ENCODE results near the gene ZFHX3.

ZFHX3 gene

DNA sequence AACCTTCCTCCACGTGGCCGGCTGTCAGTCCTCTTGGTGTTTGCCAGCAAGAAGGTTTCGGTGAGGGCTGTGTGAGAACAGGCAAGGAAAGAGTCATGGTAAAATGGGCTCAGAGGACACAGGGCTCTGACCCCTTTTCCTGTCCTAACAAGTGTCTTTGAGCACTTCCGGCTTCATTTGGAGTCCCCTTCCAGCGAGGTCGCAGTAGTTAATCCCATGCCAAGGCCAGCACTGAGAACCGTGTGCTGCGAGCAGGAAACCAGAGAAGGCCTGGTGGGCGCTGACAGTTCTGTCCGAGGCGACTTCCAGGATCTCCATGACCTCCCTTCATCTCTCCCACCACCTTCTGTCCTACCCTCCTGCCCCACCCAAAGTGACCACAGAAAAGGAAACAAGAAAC is 168.1 kb downstream of the ZFHX3 start:
- H3K9me3 ChIP-seq = no peaks in the 10 kb centered on the region
- no peak for TF ChIP-seq CTCF (IDR thresholded peaks at IDR 0.05; ENCODE audit: low read depth, low read length)
- H3K4me1 ChIP-seq = peaks cover 35% of the 10 kb centered on the region
- H3K27me3 ChIP-seq = no peaks in the 10 kb centered on the region
- H3K4me3 ChIP-seq (ENCODE audit: low read depth, low read length) = no peak overlapping the region
- no peaks in the 10 kb centered on the region; the same call in none of the 2 replicates for H3K36me3 ChIP-seq
- DNase-seq = no peak

DNA sequence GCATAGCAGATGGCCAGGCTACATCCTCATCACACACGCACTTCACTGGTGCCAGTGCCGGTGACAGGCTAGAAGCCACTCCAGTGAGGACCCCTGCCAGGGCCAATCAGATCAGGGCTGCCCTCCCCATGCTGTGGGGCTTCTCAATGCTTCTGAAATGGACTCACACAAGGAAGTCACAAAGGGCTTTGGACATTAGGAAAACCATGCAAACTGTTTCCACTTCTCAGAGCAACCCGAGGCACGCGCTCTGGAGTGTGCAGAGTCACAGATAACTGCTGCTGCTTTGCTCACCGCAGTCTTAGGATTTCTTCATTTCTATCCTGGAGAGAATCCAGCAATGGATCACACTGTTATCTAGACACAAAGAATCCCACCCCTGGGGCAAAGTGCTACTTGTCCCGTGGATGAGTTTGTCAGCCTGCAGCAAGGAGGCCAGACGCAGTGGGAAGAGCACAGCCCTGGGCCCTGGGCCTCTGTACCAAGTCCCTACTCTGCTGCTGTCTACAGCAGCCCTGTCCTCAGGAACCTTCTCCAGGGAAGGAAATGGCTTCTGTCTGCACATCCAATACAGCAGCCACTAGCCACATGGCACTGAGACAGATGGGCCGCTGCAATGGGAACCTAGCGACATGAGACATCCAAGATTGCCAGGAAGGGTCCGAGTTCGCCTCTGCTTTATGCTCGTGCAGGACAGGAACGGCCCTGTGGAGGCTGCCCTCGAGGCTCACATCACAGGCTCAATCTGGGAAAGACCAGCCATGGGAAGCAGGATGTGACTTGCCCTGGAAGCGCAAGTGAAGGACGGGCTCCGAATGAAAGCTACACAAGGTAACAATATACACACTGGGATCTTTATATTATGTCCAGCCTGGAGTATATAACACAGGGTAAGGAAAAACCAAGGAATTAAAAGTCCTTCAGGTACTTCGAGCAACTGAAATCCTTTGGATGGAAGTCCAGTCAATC is 169.3 kb downstream of the ZFHX3 start:
- Histone ChIP-seq H3K27me3 (no peaks in the 10 kb centered on the region), H3K36me3 (no peaks in the 10 kb centered on the region; the same call in 1 of the 2 replicates), H3K9me3 (no peaks in the 10 kb centered on the region), H3K4me3 (ENCODE audit: low read depth, low read length) (no peak overlapping the region), H3K4me1 (peaks cover 38% of the 10 kb centered on the region)
- no peak for TF ChIP-seq CTCF (IDR thresholded peaks at IDR 0.05; ENCODE audit: low read depth, low read length)
- DNase-seq = peak; percentile 60

- no peak for DNase-seq
- Histone ChIP-seq H3K36me3 (no peaks in the 10 kb centered on the region; the same call in none of the 2 replicates), H3K27me3 (no peaks in the 10 kb centered on the region), H3K4me3 (ENCODE audit: low read depth, low read length) (no peak overlapping the region), H3K4me1 (peaks cover 38% of the 10 kb centered on the region), H3K9me3 (peaks cover 2% of the 10 kb centered on the region; the same call in 1 of the 2 replicates)
- no peak for TF ChIP-seq CTCF (IDR thresholded peaks at IDR 0.05; ENCODE audit: low read depth, low read length)
Measured at GRCh38 chr16:72877374-72878028, 170.4 kb downstream of the ZFHX3 start.

- H3K27me3 ChIP-seq = no peaks in the 10 kb centered on the region
- H3K4me3 ChIP-seq (ENCODE audit: low read depth, low read length) = no peak overlapping the region
- peaks cover 38% of the 10 kb centered on the region for H3K4me1 ChIP-seq
- no peak for DNase-seq
- no peaks in the 10 kb centered on the region; the same call in none of the 2 replicates for H3K36me3 ChIP-seq
- peaks cover 2% of the 10 kb centered on the region; the same call in 1 of the 2 replicates for H3K9me3 ChIP-seq
- no peak for TF ChIP-seq CTCF (IDR thresholded peaks at IDR 0.05; ENCODE audit: low read depth, low read length)
Measured at GRCh38 chr16:72876981-72877373, 171.0 kb downstream of the ZFHX3 start.

GRCh38 chr16:72876221-72876620 is 171.7 kb downstream of the ZFHX3 start:
- no peak for DNase-seq
- Histone ChIP-seq H3K36me3 (no peaks in the 10 kb centered on the region; the same call in none of the 2 replicates), H3K9me3 (peaks cover 2% of the 10 kb centered on the region; the same call in 1 of the 2 replicates), H3K4me3 (ENCODE audit: low read depth, low read length) (no peak overlapping the region), H3K27me3 (no peaks in the 10 kb centered on the region), H3K4me1 (peaks cover 38% of the 10 kb centered on the region)
- TF ChIP-seq CTCF (IDR thresholded peaks at IDR 0.05; ENCODE audit: low read depth, low read length) = no peak

All from BE2C (cell line).